Suprapubic skin (tissue), 4 donors: ENCODE results near the gene TSPOAP1.

Experiments
- EP300 ChIP-seq: sonication (generic); formaldehyde crosslinking; IDR thresholded peaks from one replicate; pipeline ENCODE4 v1.6.1; 2017; ENCODE audit warnings: antibody characterized with exemption
- POLR2A ChIP-seq, 2 donors: fragments of 450-650 bp; IDR thresholded peaks; one replicate each; pipeline ENCODE4 v1.6.1; 2017; ENCODE audit warnings: antibody characterized with exemption in 2 of 2, mild to moderate bottlenecking in 2 of 2, moderate library complexity in 2 of 2
- POLR2AphosphoS5 ChIP-seq, 3 donors: sonication (generic); formaldehyde crosslinking; IDR thresholded peaks; one replicate each; pipeline ENCODE4 v1.6.1; 2017; ENCODE audit warnings: antibody characterized with exemption in 3 of 3
- TF ChIP-seq, protein P1 (sequence below), 2 donors: fragments of 200-600 bp in 1 of 2; fragments of 450-650 bp in 1 of 2; sonication (generic) in 1 of 2; IDR thresholded peaks; one replicate each; pipeline ENCODE4 v1.5.1; 2016 to 2019; ENCODE audit warnings: antibody characterized with exemption in 2 of 2, mild to moderate bottlenecking in 1 of 2, moderate library complexity in 1 of 2

DNA sequence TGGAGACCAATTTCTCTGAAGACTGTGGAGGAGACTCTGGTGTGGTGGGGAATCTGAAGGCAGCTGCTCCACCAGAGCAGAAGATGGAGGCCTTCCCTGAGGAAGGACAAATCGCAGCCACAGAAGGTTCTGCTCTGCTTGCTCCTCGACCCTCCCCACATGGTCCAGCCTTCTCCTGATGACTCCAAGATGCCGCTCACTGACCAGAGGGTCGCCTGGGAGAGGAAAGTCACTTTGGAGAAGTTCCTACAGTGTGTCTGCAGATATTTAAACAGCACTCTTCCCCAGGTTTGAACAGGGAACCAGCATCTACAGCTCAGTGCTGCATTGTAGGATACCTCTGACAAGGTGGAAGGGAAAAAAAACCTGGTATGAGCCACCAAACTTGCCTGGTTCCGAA is 44.4 kb upstream of the TSPOAP1 start:
- TF ChIP-seq POLR2A (IDR thresholded peaks at IDR 0.05) (no peak), POLR2AphosphoS5 (IDR thresholded peaks at IDR 0.05) (no peak), EP300 (no peak)
- TF ChIP-seq, protein P1, sequence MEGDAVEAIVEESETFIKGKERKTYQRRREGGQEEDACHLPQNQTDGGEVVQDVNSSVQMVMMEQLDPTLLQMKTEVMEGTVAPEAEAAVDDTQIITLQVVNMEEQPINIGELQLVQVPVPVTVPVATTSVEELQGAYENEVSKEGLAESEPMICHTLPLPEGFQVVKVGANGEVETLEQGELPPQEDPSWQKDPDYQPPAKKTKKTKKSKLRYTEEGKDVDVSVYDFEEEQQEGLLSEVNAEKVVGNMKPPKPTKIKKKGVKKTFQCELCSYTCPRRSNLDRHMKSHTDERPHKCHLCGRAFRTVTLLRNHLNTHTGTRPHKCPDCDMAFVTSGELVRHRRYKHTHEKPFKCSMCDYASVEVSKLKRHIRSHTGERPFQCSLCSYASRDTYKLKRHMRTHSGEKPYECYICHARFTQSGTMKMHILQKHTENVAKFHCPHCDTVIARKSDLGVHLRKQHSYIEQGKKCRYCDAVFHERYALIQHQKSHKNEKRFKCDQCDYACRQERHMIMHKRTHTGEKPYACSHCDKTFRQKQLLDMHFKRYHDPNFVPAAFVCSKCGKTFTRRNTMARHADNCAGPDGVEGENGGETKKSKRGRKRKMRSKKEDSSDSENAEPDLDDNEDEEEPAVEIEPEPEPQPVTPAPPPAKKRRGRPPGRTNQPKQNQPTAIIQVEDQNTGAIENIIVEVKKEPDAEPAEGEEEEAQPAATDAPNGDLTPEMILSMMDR (IDR thresholded peaks at IDR 0.05), result no peak
